SK-N-SH (cell line): ENCODE results near the gene MCF2L2.

Experiments
- CHD2 ChIP-seq: fragments of 150-350 bp; IDR thresholded peaks from 2 replicates; pipeline ENCODE4 v1.6.1; 2018; ENCODE audit warnings: low read length; ENCODE audit not compliant: partially characterized antibody
- CTCF ChIP-seq: fragments of 200-600 bp; sonication (generic); IDR thresholded peaks from 2 replicates; pipeline ENCODE4 v1.6.1; 2017; ENCODE audit warnings: antibody characterized with exemption, mild to moderate bottlenecking, moderate library complexity
- ELF1 ChIP-seq: IDR thresholded peaks from 2 replicates; pipeline ENCODE4 v1.4.0; 2012
- FOSL2 ChIP-seq: IDR thresholded peaks from 2 replicates; pipeline ENCODE4 v1.4.0; 2012; ENCODE audit warnings: low read depth, mild to moderate bottlenecking, moderate library complexity, borderline replicate concordance
- MEF2A ChIP-seq: IDR thresholded peaks from 2 replicates; pipeline ENCODE4 v1.4.0; 2012; ENCODE audit warnings: low read depth, borderline replicate concordance
- POLR2AphosphoS5 ChIP-seq: IDR thresholded peaks from 2 replicates; pipeline ENCODE4 v1.6.1; 2012; ENCODE audit warnings: low read depth, low read length
- RAD21 ChIP-seq: IDR thresholded peaks from 2 replicates; pipeline ENCODE4 v1.6.1; 2012; ENCODE audit warnings: mild to moderate bottlenecking, low read length
- RCOR1 ChIP-seq: fragments of 150-350 bp; IDR thresholded peaks from 2 replicates; pipeline ENCODE4 v1.6.1; 2017; ENCODE audit warnings: antibody characterized with exemption, low read length
- REST ChIP-seq: IDR thresholded peaks from 2 replicates; pipeline ENCODE4 v1.6.1; 2012; ENCODE audit warnings: mild to moderate bottlenecking, low read depth, low read length, moderate library complexity
- USF2 ChIP-seq: fragments of 150-350 bp; IDR thresholded peaks from 2 replicates; pipeline ENCODE4 v1.6.1; 2017; ENCODE audit warnings: antibody characterized with exemption, low read length, low read depth, borderline replicate concordance
- YY1 ChIP-seq: IDR thresholded peaks from 2 replicates; pipeline ENCODE4 v1.4.0; 2012; ENCODE audit warnings: low read depth, mild to moderate bottlenecking
- TF ChIP-seq, protein P1 (sequence below): IDR thresholded peaks from 2 replicates; pipeline ENCODE4 v1.4.0; 2012; ENCODE audit warnings: low read depth, borderline replicate concordance
- TF ChIP-seq, protein P2 (sequence below): IDR thresholded peaks from 2 replicates; pipeline ENCODE4 v1.4.0; 2012; ENCODE audit warnings: low read depth

DNA sequence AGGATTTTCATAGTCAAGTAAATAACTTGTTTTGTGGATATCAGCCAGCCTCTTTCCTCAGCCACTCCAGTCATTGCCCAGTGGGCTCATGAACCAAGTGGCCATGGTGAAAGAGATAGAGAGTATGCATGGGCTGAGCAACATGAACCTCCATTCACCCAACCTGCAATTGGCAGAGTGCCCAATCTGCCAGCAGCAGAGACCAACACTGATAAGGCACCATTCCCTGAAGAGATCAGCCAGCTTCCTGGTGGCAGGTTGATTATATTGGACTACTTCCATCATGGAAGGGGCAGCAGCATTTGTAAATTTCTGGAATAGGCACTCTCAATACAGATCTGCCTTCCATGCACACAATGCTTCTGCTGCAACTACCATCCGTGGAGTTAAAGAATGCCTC is 10.3 kb upstream of the MCF2L2 start:
- no peak for TF ChIP-seq CTCF
- no peak for TF ChIP-seq RAD21
- TF ChIP-seq FOSL2 = no peak
- TF ChIP-seq, protein P1, sequence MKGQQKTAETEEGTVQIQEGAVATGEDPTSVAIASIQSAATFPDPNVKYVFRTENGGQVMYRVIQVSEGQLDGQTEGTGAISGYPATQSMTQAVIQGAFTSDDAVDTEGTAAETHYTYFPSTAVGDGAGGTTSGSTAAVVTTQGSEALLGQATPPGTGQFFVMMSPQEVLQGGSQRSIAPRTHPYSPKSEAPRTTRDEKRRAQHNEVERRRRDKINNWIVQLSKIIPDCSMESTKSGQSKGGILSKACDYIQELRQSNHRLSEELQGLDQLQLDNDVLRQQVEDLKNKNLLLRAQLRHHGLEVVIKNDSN = no peak
- no peak for TF ChIP-seq USF2
- no peak for TF ChIP-seq YY1
- no peak for TF ChIP-seq ELF1
- no peak for TF ChIP-seq POLR2AphosphoS5
- TF ChIP-seq, protein P2, sequence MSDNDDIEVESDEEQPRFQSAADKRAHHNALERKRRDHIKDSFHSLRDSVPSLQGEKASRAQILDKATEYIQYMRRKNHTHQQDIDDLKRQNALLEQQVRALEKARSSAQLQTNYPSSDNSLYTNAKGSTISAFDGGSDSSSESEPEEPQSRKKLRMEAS = no peak
- TF ChIP-seq REST = no peak
- no peak for TF ChIP-seq CHD2
- no peak for TF ChIP-seq RCOR1
- no peak for TF ChIP-seq MEF2A
